HepG2 (cell line): ENCODE data around the gene GNG12. TPM values are rescaled to one million over a fixed set of nuclear protein-coding genes. Genes with fewer than 3 reads are reported as not detected.

ENCODE experiments used
- ATAC-seq: fragments of 200-7000 bp; cut with Tn5 transposase; 3 replicates; pipeline ENCODE4 v1.9.1; 2020; ENCODE audit warnings: mild to moderate bottlenecking, moderate library complexity
- BruUV-seq: library from RNA; stranded (reverse); fragments of 400-500 nt; replicated peaks from 2 replicates; lab custom pipeline; 2021; lab: Mats Ljungman, UMichigan
- CTCF ChIA-PET: fragments of 300-600 bp; formaldehyde crosslinking; extraction: SDS; loops from one replicate; lab custom pipeline; 2021; ENCODE audit warnings: low total read pairs, inconsistent platforms, low intra/inter-chr PET ratio; lab: Yijun Ruan, JAX
- POLR2A ChIA-PET: fragments of 350-600 bp; sonication (Branson Sonifier 250); formaldehyde crosslinking; loops from one replicate; lab custom pipeline; 2020; ENCODE audit warnings: antibody characterized with exemption, inconsistent platforms; lab: Yijun Ruan, JAX
- DNase-seq: peaks from one replicate; pipeline ENCODE4 v3.0.0-alpha.2; 2015; ENCODE audit warnings: low spot score
- FAIRE-seq: peaks from 3 replicates; lab custom pipeline; 2011; peaks lifted over from hg19 to GRCh38; lab: Jason Lieb, UNC
- H2AFZ ChIP-seq: one replicate; pipeline ENCODE4 v1.6.1; 2011; ENCODE audit warnings: low read length, inconsistent platforms
- H3K27ac ChIP-seq: fragments of 300-600 bp; 3 replicates; pipeline ENCODE4 v1.8.0; 2011; ENCODE audit warnings: mixed run types, mild to moderate bottlenecking, mixed read lengths, low read length, inconsistent platforms; ENCODE audit not compliant: insufficient read depth; ENCODE audit errors: extremely low read length
- H3K27me3 ChIP-seq, 2 experiments: fragments of 200-600 bp in 1 of 2; 2 replicates in 1 of 2; 3 replicates in 1 of 2; pipeline versions ENCODE4 v1.6.0 to v1.8.0; 2011; ENCODE audit warnings: low read length in 2 of 2, mild to moderate bottlenecking in 2 of 2, moderate library complexity in 2 of 2, inconsistent platforms in 1 of 2; ENCODE audit not compliant: insufficient read depth in 2 of 2, control insufficient read depth in 1 of 2
- H3K36me3 ChIP-seq, 2 experiments: fragments of 200-600 bp in 1 of 2; replicated peaks in 1 of 2; 2 replicates in 1 of 2; 3 replicates in 1 of 2; pipeline versions ENCODE4 v1.5.1 to v1.8.0; 2011; ENCODE audit warnings: low read length in 2 of 2, inconsistent platforms in 1 of 2; ENCODE audit not compliant: insufficient read depth in 2 of 2, control insufficient read depth in 1 of 2
- H3K4me1 ChIP-seq: 2 replicates; pipeline ENCODE4 v1.5.1; 2012; ENCODE audit warnings: low read length, inconsistent platforms; ENCODE audit not compliant: insufficient read depth
- H3K4me2 ChIP-seq: 2 replicates; pipeline ENCODE4 v1.6.0; 2011; ENCODE audit warnings: low read depth, low read length, inconsistent platforms
- H3K4me3 ChIP-seq, 3 experiments: fragments of 200-600 bp in 1 of 3; sonication (generic), shearing (Covaris generic) in 1 of 3; replicated peaks in 1 of 3; 2 replicates each; pipeline ENCODE4 v1.5.1; 2011 to 2016; ENCODE audit warnings: low read length in 3 of 3, inconsistent platforms in 2 of 3, low read depth in 2 of 3, mild to moderate bottlenecking in 2 of 3, control low read depth in 1 of 3, mixed read lengths in 1 of 3; ENCODE audit not compliant: insufficient read depth in 1 of 3
- H3K79me2 ChIP-seq: one replicate; pipeline ENCODE4 v1.6.1; 2011; ENCODE audit warnings: low read length, inconsistent platforms; ENCODE audit not compliant: insufficient read depth
- H3K9ac ChIP-seq: 2 replicates; pipeline ENCODE4 v1.6.0; 2011; ENCODE audit warnings: mild to moderate bottlenecking, low read depth, low read length, inconsistent platforms; ENCODE audit not compliant: insufficient read depth
- H3K9me3 ChIP-seq: 2 replicates; pipeline ENCODE4 v1.5.1; 2012; ENCODE audit warnings: mild to moderate bottlenecking, low read length
- H4K20me1 ChIP-seq: 2 replicates; pipeline ENCODE4 v1.6.0; 2011; ENCODE audit warnings: inconsistent platforms, mild to moderate bottlenecking, low read length, moderate library complexity; ENCODE audit not compliant: insufficient read depth
- GATA4 ChIP-seq: sonication (generic); IDR thresholded peaks from 2 replicates; pipeline ENCODE4 v1.6.1; 2016; ENCODE audit warnings: antibody characterized with exemption, low read depth, borderline replicate concordance
- PLSCR1 ChIP-seq: sonication (generic); formaldehyde crosslinking; IDR thresholded peaks from 2 replicates; pipeline ENCODE4 v1.5.0; 2020; ENCODE audit warnings: missing genetic modification reagents, mild to moderate bottlenecking, borderline replicate concordance
- U2AF1 ChIP-seq: fragments of 200-400 bp; formaldehyde crosslinking; optimal IDR thresholded peaks from 2 replicates; pipeline ENCODE3; 2017; ENCODE audit warnings: mild to moderate bottlenecking, low read depth, low read length
- ZFP41 ChIP-seq: sonication (generic); formaldehyde crosslinking; IDR thresholded peaks from 2 replicates; pipeline ENCODE4 v1.4.0; 2020; ENCODE audit warnings: mild to moderate bottlenecking, missing genetic modification reagents, borderline replicate concordance
- ZGPAT ChIP-seq: IDR thresholded peaks from 2 replicates; pipeline ENCODE4 v1.6.1; 2016; ENCODE audit warnings: mild to moderate bottlenecking
- ZNF383 ChIP-seq: sonication (generic); formaldehyde crosslinking; IDR thresholded peaks from 2 replicates; pipeline ENCODE4 v1.4.0; 2020; ENCODE audit warnings: missing genetic modification reagents, mild to moderate bottlenecking, borderline replicate concordance
- ZNF788 ChIP-seq: sonication (generic); formaldehyde crosslinking; IDR thresholded peaks from 2 replicates; pipeline ENCODE4 v1.5.0; 2020; ENCODE audit warnings: mild to moderate bottlenecking, missing genetic modification reagents, borderline replicate concordance
- WGBS: methylation state at CpG from one replicate; pipeline ENCODE4 v1.1.6; 2017; ENCODE audit warnings: low lambda C conversion rate; 5-methylcytosine and 5-hydroxymethylcytosine counted together
- in situ Hi-C: cut with HindIII; loops from 2 replicates; pipeline ENCODE4 v1.10.0; 2017; ENCODE audit warnings: low pct_unique_long_range_greater_than_20kb; ENCODE audit not compliant: extremely low pct_ligation_motif_present
- intact Hi-C: fragments of 100-400 bp; cut with micrococcal nuclease; formaldehyde crosslinking; loops from one replicate; pipeline ENCODE4 v1.10.0; 2022; ENCODE audit not compliant: unreplicated experiment
- polyA plus RNA-seq, 8 experiments: library from polyadenylated mRNA; depleted of rRNA in 3 of 8; stranded (reverse) in 7 of 8; unstranded in 1 of 8; fragments of >200 nt; fragmentation: Illumina TruSeq in 4 of 8; extraction: Trizol in 4 of 8; gene quantifications; 2 replicates each; pipeline versions ENCODE4 v1.2.1 to v1.2.3, GENCODE V29; 2011 to 2016; ENCODE audit warnings: low read depth in 4 of 8, missing spikeins in 1 of 8, mixed read lengths in 1 of 8; ENCODE audit not compliant: insufficient read depth in 1 of 8
- total RNA-seq, 5 experiments: library from RNA; depleted of rRNA; stranded (reverse); fragments of >200 nt; fragmentation: Illumina TruSeq; extraction: Trizol; gene quantifications; 2 replicates each; pipeline ENCODE4 v1.2.3, GENCODE V29; 2016; ENCODE audit warnings: low read depth in 1 of 5

The GNG12 gene
- total and polyA plus RNA-seq, 2 of the 13 experiments (the other 11 are each of a cell fraction or from before 2014, with no cell fraction given): 0.11 TPM

DNA sequence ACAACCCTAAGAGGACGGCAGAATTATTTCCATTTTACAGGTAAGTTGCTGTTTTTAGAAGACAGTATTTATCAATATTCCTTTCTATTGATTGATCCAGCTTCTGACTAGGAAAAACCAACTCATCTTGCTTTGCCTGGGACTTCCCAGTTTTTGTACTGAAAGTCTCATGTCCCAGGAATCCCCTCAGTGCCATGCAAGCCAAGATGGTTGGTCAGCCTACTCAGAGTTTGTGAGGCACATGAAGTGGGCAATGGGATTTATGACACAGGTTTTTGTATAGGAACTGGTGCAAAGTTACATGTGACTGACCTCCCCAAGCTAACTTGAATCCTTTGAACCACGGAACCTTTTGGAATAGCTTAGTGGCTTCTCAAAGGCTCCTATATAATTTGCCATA is 45.5 kb downstream of the GNG12 start:
- intact Hi-C loops (no loop called here), in situ Hi-C loops (no loop called here)
- peaks cover 0 to 3% of the 10 kb centered on the region in 2 experiments; a peak in 1 of 5 replicates for H3K27me3 ChIP-seq
- no peak overlapping the region for H2AFZ ChIP-seq
- no peaks in the 10 kb centered on the region for H3K9me3 ChIP-seq
- no peaks in the 10 kb centered on the region for H4K20me1 ChIP-seq
- no peak overlapping the region for H3K4me3 ChIP-seq
- H3K36me3 ChIP-seq: no peaks in the 10 kb centered on the region
- TF ChIP-seq U2AF1 (no peak), ZNF788 (no peak), PLSCR1 (CRISPR knock-in tag) (no peak), ZFP41 (CRISPR knock-in tag) (no peak), GATA4 (no peak), ZNF383 (CRISPR knock-in tag) (no peak), ZGPAT (CRISPR knock-in tag) (no peak)
- H3K27ac ChIP-seq: no peak overlapping the region
- WGBS: 20% methylated on average over 2 of the region's 2 CpGs
- CTCF ChIA-PET: no interaction called here
- FAIRE-seq (no peak), ATAC-seq (no peak), DNase-seq (no peak)
- H3K79me2 ChIP-seq: no peaks in the 10 kb centered on the region
- no TSS peak for BruUV-seq
- H3K4me2 ChIP-seq: no peak overlapping the region
- H3K4me1 ChIP-seq: no peaks in the 10 kb centered on the region
- no peak overlapping the region for H3K9ac ChIP-seq
- POLR2A ChIA-PET: no interaction called here
